ENCODE measurements around the gene FBXO7.
"Not testable (repeated sequence)": the region's sequence is repeated elsewhere in the genome, so short reads cannot be mapped to it uniquely, and the experiment has no call there.

FBXO7 gene
- total RNA-seq = 216 to 239 reads per million in 2 donors

DNA sequence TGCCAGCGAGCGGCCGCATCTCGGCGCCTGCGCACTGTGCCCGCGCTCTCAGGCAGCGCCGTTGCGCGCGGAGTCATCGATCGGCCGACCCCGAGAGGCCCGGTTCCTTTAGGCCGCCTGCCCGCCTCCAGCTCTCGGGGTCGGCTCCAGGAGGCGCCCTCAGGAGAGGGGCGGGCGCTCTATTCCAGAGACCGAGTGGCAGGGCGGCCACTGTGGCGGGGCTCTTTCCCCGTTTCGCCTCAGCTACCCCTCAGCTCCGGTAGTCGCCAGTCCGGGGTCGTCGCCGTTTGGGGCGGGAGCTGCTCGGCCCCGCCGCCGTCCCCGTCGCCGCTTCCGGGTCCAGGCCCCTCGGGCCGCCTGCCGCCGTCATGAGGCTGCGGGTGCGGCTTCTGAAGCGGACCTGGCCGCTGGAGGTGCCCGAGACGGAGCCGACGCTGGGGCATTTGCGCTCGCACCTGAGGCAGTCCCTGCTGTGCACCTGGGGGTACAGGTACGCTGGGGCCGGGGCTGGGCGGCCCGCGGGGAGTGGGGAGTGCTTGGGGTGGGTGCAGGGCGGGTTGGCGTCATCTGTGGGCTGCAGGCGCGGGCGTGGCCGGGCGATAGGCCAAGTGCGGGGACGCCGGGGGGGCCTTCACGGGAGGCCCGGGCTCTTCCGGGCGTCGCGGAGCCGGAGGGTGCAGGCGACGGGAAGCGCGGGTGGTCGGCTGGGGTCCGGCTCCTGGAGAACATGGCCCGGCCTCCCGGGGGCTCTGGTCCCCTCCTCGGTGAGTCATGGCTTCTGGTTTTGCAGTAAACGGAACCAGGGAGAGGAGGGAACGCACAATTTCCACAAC, at the start of gene FBXO7:
Gene FBXO7, plus strand, starts transcription at position 177 of the 833 bp plus-strand sequence. Its CDS starts 192 bp downstream, at position 369.
- peak; percentile 73 to 93 (median 80) for DNase-seq

DNA sequence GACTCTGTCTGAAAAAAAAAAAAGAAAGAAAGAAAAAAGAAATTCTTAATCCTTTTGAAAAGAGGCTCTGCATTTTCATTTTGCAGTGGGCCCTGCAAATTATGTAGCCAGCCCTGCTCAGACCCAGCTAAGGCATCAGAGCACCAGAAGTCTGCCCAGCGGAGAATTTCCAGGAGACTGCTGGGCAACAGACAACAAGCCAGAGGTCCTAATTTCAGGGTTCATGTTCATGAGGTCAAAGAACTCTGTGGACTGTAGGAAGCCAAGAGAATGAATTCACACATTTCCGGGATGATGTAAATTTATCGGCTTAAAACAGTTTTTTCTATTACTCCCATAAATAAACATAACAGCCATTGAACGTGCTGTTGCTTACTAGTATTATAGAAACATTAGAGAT, 47.7 kb upstream of the FBXO7 start:
- DNase-seq = no peak

DNA sequence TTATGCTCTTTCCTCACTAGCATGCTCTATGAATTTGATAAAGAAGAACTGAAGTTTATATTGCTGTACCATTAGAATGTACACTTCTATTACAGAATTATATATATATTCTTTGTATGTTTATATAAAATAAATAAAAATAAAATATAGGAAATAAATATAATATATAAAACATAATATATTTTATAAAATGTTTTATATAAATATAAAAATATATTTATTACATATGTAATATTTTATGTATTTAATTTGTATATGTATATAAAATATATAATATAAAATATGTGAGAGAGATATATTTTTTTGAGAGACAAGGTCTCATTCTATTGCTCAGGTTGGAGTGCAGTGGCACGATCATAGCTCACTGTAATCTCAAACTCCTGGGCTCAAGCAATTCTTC, 44.3 kb upstream of the FBXO7 start:
- DNase-seq = no peak

DNA sequence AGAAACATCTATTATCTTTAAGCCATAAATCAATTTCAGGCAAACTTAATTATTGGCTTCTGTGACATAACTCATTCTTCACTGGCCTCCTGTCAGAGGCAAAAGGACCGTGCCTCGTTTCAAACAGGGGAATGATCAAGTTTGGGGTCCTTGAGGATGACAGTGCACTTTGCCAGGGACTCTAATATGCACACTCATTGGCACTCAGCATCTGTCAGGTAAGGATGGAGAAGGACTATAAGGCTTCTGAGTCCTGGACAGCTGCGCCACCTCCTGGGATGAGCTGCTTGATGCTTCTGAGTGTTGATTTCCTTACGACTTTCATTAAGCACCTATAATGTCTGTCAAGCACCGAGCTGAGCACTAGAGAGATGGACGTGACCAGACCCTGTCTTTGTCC, 30.5 kb upstream of the FBXO7 start:
- peak in 1 of 5 experiments; percentile 65 for DNase-seq

DNA sequence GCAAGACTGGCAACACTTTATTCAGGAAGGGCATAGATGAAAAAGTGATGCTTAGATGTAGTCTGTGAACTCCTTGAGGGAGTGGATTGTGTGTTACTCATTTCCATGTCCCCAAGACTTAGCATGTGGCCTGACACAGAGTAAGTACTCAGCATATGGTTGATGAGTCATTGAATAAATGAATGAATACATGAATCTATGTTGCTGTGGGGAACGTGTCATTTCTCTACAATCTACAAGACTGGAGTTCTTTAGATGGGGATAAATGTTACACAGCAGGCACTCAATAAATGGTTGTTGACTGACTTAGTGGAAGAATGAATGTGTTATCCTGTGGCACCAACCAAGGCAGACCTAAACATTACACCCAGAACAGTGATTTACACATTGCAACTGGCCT, 28.3 kb upstream of the FBXO7 start:
- DNase-seq = peak in 1 of 5 experiments; percentile 7

DNA sequence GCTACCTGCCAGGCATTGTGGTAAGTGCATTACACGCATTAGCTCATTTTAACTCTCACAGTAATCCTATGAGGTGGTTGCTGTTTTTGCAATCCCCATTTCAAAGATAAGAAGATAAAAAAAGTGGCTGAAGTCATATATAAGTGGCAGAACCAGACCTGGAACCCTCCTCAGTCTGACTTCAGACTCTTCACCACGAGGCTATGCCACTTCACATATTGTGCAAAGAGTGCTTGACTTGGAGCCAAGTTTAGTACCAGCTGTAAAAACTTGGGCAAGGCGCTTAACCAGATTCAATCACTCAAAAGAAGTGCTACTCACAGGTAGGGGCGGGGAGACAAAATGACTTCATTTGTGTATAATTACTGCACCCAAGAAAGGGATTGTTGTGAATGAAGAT, 25.6 kb upstream of the FBXO7 start:
- peak in 1 of 5 experiments; percentile 29 for DNase-seq

DNA sequence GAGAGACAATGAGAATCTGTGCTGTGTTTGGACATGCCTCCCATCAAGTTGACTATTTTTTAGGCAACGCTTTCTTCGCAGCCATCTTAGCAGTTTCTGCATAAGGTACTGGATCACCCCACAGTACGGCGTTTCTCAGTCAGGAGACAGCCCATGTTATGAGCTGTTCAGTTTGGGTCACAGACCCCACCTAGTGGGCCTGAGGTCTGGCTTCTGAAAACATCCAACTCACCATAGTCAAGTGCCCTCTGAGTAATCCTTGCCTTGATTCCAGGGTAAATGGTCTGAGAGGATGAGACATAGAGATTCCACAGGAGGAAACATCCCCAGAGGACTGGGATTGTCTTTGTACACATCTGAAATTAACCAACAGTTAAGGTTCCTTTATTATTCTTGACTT, 17.6 kb upstream of the FBXO7 start:
- DNase-seq = no peak

DNA sequence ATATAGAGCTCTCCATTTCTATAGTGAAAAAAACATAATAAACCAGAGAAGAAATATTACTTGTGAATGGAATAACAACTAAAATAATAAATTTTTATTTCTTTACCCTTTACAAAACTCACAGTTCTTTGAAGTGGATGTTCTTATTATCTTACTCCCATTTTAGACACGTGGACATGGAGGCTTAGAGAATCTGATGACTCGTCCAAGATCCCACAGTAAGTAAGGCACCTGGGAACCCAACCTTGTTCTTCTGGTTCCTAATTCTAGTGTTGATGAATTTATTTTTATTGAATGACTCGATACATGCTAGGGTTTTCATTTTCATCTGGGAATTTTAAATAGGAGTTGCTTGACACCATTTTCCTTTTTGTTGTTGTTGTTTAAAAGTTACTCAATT, 12.2 kb upstream of the FBXO7 start:
- DNase-seq = no peak

DNA sequence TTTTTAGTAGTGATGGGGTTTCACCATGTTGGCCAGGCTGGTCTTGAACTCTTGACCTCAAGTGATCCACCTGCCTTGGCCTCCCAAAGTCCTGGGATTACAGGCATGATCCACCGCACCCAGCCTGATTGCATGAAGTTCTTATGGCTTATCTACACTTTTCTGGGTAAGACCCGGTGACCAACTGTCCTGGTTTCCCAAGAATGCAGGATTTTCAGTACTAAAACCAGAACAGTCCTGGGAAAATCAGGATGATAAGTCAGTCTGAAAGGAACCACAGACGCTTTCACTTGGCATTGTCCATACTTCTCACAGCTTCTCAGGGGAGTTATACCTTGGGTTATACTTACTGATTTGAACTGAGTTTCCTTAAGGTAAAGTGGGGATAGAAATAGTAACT, 8.9 kb upstream of the FBXO7 start:
- DNase-seq = no peak

DNA sequence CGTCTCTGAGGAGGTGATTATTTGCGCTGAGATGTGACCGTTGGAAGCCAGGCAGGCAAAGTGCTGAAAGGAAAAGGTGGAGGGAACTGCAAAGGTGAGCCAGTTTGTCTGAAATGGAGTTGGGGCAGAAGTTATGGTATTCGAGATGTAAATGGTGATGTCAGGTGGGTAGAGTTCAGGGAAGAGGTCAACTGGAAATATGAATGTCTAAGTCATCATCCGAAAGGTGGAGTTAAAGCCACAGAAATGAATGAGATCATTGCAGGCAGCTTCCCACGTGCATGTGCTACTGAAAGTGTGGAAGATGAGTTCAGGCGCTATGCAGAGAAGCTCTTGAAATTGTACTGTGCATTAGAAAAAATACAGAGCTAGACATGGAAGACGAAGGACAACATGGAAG, 8.1 kb upstream of the FBXO7 start:
- DNase-seq = no peak

DNA sequence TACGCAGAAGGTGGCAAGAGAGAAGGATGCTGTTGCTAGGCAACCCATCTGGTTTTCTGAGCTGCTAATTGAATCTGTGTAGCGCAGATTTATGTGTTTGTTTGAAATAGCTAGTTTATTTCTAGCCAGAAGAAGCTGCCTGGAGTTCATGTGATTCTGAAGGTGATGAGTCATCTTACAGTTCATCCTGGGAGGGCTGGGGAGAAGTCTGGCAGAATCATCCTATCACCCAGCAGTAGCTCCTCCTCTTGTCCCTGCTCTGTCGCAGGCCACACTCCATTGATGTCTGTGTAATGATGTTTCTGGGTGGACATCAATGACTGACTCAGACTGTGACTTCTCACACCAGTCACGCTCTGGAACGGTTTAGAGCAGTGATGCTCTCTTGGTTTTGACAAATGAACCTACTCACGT, 4.8 kb upstream of the FBXO7 start:
- no peak for DNase-seq

DNA sequence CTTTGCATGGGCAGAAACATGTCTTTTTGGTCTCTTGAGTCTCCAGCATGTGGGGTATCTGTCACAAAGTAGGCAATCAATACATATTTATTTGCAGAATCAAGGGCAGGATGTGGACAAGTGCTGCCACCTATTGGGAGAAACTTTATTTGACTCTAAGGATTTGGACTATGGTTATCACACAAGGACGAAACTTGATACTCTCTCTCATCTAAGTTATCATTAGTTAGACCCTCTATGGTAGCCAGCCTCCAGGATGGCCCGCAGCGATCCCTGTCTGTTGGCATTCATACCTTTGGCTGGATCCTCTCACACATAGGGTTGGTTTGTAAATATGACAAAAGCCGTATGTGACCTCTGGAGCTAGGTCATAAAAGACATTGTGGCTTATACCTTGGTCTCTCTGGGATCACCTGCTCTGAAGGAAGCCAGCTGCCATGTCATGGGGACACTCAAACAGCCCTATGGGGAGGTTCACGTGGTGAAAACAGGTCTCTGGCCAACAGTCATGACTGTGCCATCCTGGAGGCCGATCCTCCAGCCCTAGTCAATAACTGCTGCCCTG, 1.1 kb upstream of the FBXO7 start:
- DNase-seq = peak in 2 of 5 experiments; percentile 25 to 80

DNA sequence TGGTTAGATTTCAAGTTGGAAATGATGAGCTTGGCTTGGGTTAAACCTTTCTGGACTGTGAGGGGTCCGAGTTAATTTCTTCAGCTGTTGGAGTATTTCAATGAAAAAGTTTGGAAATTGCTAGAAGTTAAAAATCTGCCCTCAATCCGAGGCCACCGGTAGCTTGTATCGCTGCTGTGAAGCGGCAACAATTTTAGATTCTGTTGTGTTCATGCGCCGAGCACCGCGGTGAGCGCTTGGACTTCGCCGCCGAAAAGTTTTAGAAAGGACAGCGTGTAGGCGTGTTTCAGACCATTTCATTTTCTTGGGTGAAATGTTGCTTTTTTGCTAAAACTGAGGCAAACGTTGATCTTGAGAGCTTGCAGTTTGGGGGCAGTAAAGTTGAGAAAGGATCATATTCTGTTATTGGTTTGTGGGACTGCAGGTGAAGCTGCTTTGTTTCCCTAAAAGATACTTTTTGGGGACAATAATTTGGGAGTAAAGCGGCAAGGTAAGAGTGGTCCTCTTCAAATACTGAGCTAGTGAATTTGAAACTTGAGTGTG, 928 bp downstream of the FBXO7 start:
- DNase-seq = peak in 2 of 5 experiments; percentile 5 to 68

DNA sequence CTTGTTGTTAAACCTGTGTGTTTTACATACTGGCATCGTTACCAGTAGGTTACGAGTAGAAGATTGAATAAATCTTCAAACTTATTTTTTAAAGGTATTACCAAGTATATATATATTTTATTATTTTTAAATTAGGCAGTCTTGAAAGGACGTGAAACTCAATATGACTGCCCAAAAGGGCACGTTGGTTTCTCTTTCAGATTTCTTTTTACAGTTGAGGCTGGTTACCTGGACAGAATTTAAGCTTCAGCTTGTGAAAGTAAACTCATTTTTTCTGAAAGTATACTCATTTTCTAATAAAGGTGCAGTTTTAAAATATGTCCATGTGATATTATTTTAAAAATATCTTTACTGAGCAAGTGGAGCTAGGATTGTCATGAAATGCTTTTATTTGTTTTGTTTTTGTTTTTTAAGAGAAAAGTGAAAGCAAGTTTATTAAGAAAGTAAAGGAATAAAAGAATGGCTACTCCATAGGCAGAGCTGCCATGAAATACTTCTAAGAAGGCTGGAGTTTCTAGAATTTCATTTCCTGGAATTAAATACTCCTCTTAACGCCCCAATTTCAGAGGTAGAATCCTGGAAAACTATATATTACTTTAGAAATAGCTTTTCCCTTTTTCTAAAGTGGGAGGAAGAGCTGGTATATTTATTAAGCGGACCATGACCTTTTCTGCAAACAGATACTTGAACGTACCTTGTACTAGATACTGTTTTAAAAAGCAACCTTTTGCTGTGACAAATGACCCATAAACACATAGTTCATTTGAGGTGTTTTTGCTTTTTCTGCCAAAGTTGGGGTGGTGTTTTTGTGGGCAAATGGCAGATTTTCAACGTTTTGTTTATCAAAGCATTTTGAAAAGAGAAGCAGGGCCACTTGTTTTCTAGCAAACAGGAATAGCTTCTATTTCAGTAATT, 1.9 kb downstream of the FBXO7 start:
- DNase-seq = peak in 1 of 5 experiments; percentile 37

DNA sequence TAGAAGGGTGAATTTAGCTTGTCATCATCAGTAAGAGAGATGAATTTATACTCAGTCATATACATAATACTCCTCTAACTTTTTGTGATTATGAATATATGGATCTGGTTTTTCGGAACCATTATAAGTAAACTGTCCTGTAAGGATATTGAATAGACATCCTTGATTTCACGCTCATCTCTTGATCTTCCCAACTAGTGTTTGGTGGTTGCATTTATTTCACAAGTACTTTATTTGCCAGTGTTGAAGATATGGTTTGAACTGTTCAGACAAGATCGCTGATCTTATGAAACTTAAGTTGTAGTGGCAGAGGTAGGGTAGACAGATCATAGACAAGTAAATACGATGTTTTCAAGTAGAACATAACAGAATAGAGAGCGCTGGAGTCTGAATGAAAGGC, 3.0 kb downstream of the FBXO7 start:
- DNase-seq = no peak

DNA sequence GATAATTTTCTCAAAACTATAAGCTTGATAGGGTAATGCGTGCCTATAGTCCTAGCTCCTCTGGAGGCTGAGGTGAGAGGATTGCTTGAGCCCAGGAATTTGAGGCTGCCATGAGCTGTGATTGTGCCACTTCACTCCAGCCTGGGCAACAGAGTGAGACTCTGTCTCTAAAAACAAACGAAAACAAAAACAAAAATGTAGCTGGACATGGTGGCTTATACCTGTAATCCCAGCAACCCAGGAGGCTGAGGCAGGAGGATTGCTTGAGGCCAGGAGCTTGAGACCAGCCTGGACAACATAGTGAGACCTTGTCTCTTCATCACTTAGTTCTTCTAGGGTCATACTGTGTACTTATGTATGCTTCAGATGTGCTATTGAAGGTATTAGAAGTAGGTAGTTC, 3.9 kb downstream of the FBXO7 start:
- DNase-seq = not testable (repeated sequence)

DNA sequence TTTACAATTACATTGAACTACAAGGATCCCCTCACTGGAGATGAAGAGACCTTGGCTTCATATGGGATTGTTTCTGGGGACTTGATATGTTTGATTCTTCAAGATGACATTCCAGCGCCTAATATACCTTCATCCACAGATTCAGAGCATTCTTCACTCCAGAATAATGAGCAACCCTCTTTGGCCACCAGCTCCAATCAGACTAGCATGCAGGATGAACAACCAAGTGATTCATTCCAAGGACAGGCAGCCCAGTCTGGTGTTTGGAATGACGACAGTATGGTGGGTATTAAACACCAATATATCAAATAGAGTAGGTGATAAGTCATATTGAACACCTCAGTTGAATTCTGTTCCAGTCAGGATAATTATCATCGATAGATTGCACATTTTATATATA, 4.4 kb downstream of the FBXO7 start:
- DNase-seq = no peak

DNA sequence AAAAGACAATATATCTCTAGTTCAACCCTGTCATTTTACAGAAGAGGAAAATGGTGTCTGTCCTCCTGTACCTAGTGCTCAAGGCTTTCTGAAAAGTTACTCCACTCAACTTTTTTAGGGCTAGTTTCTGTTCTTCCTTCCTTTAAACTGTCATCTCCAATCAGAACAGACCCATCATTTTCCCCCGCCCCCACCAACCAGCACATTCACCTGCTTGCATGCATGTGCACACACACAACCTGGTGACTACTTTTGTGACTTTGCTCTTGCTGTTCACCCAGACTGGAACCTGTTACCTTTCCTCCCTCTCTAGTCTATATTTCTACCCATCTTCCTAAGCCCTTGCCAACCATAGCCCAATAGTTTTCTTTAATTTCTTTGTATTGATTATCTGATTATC, 5.6 kb downstream of the FBXO7 start:
- DNase-seq = peak in 1 of 5 experiments; percentile 32

DNA sequence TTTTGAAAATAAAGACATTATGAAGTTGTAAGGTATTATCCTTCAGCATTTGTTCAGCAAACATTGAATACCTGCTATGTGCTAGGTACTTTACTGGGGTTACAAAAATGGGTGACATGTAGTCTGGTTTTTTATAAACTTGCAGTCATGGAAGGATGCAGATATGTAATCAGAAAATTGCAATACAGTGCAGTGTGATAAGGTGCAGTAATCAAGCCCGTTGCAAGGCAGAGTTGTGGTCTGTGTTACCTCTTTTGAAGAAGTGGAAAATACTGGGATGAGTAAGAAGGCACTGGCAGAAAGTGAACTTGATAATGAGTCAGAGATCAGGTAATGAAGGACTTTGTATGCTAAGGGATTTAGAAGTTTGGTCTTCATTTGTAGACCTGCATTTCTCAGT, 8.1 kb downstream of the FBXO7 start:
- DNase-seq = peak in 1 of 5 experiments; percentile 78

DNA sequence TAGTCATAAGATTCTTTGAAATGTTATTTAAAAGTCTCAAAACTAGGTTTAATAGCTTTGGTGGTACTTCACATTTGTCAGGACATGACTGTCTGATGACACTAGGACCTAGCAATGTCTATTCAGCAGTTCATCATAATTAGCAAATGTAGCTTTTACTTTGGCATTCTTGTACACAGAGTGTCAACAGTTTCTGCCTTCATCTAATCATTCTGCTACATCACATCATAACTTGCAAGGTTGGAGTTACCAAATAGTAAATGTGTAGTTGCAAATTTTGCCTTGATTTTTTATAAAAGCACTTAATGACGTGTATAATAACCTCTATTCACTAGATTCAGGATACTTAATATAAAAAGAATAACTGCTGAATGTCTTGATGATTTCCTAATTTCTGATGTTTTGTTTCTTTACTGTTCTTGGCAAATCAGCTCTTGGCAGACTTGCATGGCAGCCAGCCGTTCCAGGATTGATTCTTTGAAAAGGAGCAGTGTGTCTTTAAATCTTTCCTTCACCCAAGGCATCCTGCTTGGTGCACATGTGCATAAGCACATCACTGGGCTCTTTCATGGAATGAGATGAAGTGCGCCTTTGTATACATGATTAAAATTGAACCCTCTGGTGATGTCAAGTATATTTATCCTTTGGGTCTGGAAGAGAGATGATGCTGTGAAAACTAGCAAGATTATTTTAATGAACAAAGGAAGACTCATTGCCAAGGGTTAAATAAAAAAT, 12.2 kb downstream of the FBXO7 start:
- no peak for DNase-seq

DNA sequence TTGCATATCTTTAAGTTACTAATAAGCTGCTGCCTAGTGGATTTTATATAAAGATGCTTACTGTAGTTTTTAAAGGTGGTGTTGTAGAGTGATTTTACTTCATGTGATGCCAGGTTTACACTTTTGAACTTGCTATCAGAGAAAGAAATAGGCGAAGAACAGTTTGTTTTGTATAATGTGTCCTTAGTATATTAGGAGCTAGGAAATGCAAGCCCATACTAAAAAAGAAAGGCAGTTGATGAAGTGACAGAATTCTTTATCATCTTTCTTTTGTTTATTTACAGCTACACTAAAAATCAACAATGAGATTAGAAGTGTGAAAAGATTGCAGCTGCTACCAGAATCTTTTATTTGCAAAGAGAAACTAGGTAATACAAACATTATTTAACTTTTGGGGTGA, 12.8 kb downstream of the FBXO7 start:
- no peak for DNase-seq

DNA sequence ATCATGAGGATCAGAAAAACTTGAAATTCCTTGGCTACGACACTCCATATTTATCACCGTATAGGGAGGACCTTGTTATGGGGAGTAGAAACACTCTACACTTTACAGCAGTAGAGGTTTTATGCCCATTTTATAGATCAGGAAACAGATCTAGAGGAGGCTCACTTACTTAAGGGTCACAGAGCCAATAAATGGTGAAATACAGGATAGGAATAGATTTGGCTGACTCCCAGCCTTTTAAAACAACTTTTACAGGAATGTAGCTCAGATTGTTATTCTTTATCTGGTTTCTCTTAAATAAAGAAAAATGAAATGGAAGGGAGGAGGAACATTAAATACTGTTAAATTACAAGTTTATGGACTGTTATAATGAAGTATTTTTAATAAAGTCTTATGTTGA, 14.8 kb downstream of the FBXO7 start:
- no peak for DNase-seq

Measured in T-helper 2 cell (primary cell).